HEK293T (cell line): ENCODE results near the gene TTC33.

ENCODE experiments used
- ELF4 ChIP-seq: fragments of 450-650 bp; IDR thresholded peaks from 2 replicates; pipeline ENCODE4 v1.6.1; 2017; ENCODE audit warnings: antibody characterized with exemption
- FOXA1 ChIP-seq: fragments of 450-650 bp; IDR thresholded peaks from 2 replicates; pipeline ENCODE4 v1.6.1; 2016; ENCODE audit warnings: mild to moderate bottlenecking
- HDGF ChIP-seq: fragments of 450-650 bp; IDR thresholded peaks from 2 replicates; pipeline ENCODE4 v1.6.1; 2017; ENCODE audit warnings: antibody characterized with exemption, borderline replicate concordance
- LEF1 ChIP-seq: fragments of 450-650 bp; IDR thresholded peaks from 2 replicates; pipeline ENCODE4 v1.6.1; 2017; ENCODE audit warnings: mild to moderate bottlenecking, borderline replicate concordance
- NFRKB ChIP-seq: fragments of 450-650 bp; IDR thresholded peaks from 2 replicates; pipeline ENCODE4 v1.6.1; 2016; ENCODE audit warnings: mild to moderate bottlenecking, moderate library complexity
- SP1 ChIP-seq: fragments of 450-650 bp; IDR thresholded peaks from 2 replicates; pipeline ENCODE4 v1.6.1; 2017
- TARDBP ChIP-seq: fragments of 450-650 bp; IDR thresholded peaks from 2 replicates; pipeline ENCODE4 v1.6.1; 2016
- ZNF384 ChIP-seq: fragments of 450-650 bp; IDR thresholded peaks from 2 replicates; pipeline ENCODE4 v1.6.1; 2016

DNA sequence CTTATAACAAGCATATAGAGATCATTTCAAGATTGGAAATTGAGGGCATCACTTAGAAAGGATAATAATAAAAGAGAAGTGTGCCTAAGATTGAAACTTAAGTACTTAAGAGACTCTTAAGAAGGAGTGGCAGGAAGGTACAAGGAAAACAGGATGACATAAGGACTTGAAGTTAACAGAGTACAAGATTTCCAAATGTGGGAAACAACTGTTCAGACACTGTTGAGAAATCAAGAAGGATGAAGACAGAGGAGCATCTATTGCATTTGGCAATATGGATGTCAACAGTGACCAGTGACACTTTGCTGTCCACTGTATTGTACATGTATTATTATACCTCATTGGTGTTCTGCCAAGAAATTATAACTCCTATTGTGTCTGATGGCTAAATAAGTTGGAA, 233.8 kb downstream of the TTC33 start:
- TF ChIP-seq SP1: no peak
- TF ChIP-seq FOXA1: no peak
- TF ChIP-seq ELF4: no peak
- no peak for TF ChIP-seq TARDBP
- no peak for TF ChIP-seq HDGF
- no peak for TF ChIP-seq LEF1
- TF ChIP-seq ZNF384: no peak
- no peak for TF ChIP-seq NFRKB
